Measurements from ENCODE around the gene SCAMP3. TPM values are rescaled to one million over a fixed set of nuclear protein-coding genes. Genes with fewer than 3 reads are reported as not detected.

Gene SCAMP3
- polyA plus RNA-seq, 1 donor from 2014 or later: 34.6 TPM

Other genes with a start within 250 kb of the SCAMP3 start
- gene DCST2, start 228.6 kb downstream of the SCAMP3 start, polyA plus RNA-seq: 0.76 and 1.8 TPM in 2 replicates
- not detected in 2 replicates for gene DCST1, start 228.5 kb downstream of the SCAMP3 start, polyA plus RNA-seq
- gene ADAM15, start 211.0 kb downstream of the SCAMP3 start, polyA plus RNA-seq: 24.8 and 27.6 TPM in 2 replicates
- gene EFNA4, start 198.6 kb downstream of the SCAMP3 start, polyA plus RNA-seq: 0.64 and 1.2 TPM in 2 replicates
- gene EFNA3, start 183.5 kb downstream of the SCAMP3 start, polyA plus RNA-seq: 12.2 and 16.9 TPM in 2 replicates
- gene EFNA1, start 134.5 kb downstream of the SCAMP3 start, polyA plus RNA-seq: 0.50 TPM in 1 of 2 replicates, not detected in the other
- gene SLC50A1, start 126.5 kb downstream of the SCAMP3 start, polyA plus RNA-seq: 12.6 and 15.9 TPM in 2 replicates
- gene DPM3, start 121.8 kb downstream of the SCAMP3 start, polyA plus RNA-seq: 150 TPM in 2 replicates
- gene KRTCAP2, start 89.1 kb downstream of the SCAMP3 start, polyA plus RNA-seq: 175 and 187 TPM in 2 replicates
- gene TRIM46, start 88.5 kb downstream of the SCAMP3 start, polyA plus RNA-seq: 31.5 and 49.0 TPM in 2 replicates
- gene THBS3, start 54.5 kb downstream of the SCAMP3 start, polyA plus RNA-seq: 99.6 and 126 TPM in 2 replicates
- gene MTX1, start 53.7 kb downstream of the SCAMP3 start, polyA plus RNA-seq: 48.0 and 55.0 TPM in 2 replicates
- 9.8 and 11.1 TPM in 2 replicates for gene ENTREP3, start 6.9 kb downstream of the SCAMP3 start, polyA plus RNA-seq
- 44.4 and 57.7 TPM in 2 replicates for gene CLK2, start 11.1 kb upstream of the SCAMP3 start, polyA plus RNA-seq
- 53.2 and 53.4 TPM in 2 replicates for gene HCN3, start 15.1 kb upstream of the SCAMP3 start, polyA plus RNA-seq
- gene PKLR, start 39.1 kb upstream of the SCAMP3 start, polyA plus RNA-seq: not detected in 2 replicates
- 235 and 257 TPM in 2 replicates for gene FDPS, start 46.5 kb upstream of the SCAMP3 start, polyA plus RNA-seq
- gene RUSC1, start 58.5 kb upstream of the SCAMP3 start, polyA plus RNA-seq: 45.7 and 58.1 TPM in 2 replicates